Fibroblast of lung (primary cell): ENCODE data around the gene LHX4. TPM values are rescaled to one million over a fixed set of nuclear protein-coding genes. Genes with fewer than 3 reads are reported as not detected.

ENCODE experiments used
- DNase-seq, 2 donors: peaks; one replicate each; pipeline versions ENCODE4 v3.0.0 to v3.0.0-alpha.2; 2010; ENCODE audit warnings: low read depth in 2 of 2
- H2AFZ ChIP-seq: 2 replicates; pipeline ENCODE4 v1.5.1; 2012; ENCODE audit warnings: low read length, control low read depth, inconsistent platforms
- H3K27ac ChIP-seq: 2 replicates; pipeline ENCODE4 v1.5.1; 2011; ENCODE audit warnings: low read length, control low read depth; ENCODE audit not compliant: insufficient read depth
- H3K27me3 ChIP-seq: 2 replicates; pipeline ENCODE4 v1.5.1; 2011; ENCODE audit warnings: mild to moderate bottlenecking, low read length; ENCODE audit not compliant: control insufficient read depth, insufficient read depth
- H3K36me3 ChIP-seq: 2 replicates; pipeline ENCODE4 v1.5.1; 2011; ENCODE audit warnings: low read length; ENCODE audit not compliant: control insufficient read depth, insufficient read depth
- H3K4me1 ChIP-seq: 2 replicates; pipeline ENCODE4 v1.5.1; 2011; ENCODE audit warnings: low read length; ENCODE audit not compliant: control insufficient read depth, insufficient read depth; ENCODE audit errors: extremely low read depth
- H3K4me2 ChIP-seq: 2 replicates; pipeline ENCODE4 v1.5.1; 2011; ENCODE audit warnings: low read length, control low read depth; ENCODE audit not compliant: insufficient read depth; ENCODE audit errors: extremely low read depth
- H3K4me3 ChIP-seq, 4 experiments: fragments of 200-600 bp in 1 of 4; sonication (generic) in 1 of 4; replicated peaks in 1 of 4; 2 replicates each; pipeline ENCODE4 v1.5.1; 2011 to 2016; ENCODE audit warnings: low read length in 4 of 4, low read depth in 3 of 4, mild to moderate bottlenecking in 3 of 4, control low read depth in 2 of 4, inconsistent platforms in 1 of 4, mixed read lengths in 1 of 4; ENCODE audit not compliant: insufficient read depth in 1 of 4; ENCODE audit errors: control extremely low read depth in 1 of 4
- H3K79me2 ChIP-seq: 2 replicates; pipeline ENCODE4 v1.5.1; 2012; ENCODE audit warnings: mild to moderate bottlenecking, low read length, inconsistent platforms; ENCODE audit not compliant: control insufficient read depth, insufficient read depth
- H3K9ac ChIP-seq: 2 replicates; pipeline ENCODE4 v1.5.1; 2011; ENCODE audit warnings: mild to moderate bottlenecking, low read length, control low read depth; ENCODE audit not compliant: insufficient read depth
- H3K9me3 ChIP-seq: 2 replicates; pipeline ENCODE4 v1.5.1; 2012; ENCODE audit warnings: low read depth, low read length; ENCODE audit not compliant: control insufficient read depth, insufficient read depth
- H4K20me1 ChIP-seq: 2 replicates; pipeline ENCODE4 v1.5.1; 2011; ENCODE audit warnings: low read length; ENCODE audit not compliant: control insufficient read depth, insufficient read depth; ENCODE audit errors: extremely low read depth
- CTCF ChIP-seq, 2 donors: IDR thresholded peaks in 1 of 2; conservative IDR thresholded peaks in 1 of 2; 1 replicate in 1 of 2; 2 replicates in 1 of 2; pipeline ENCODE4 v1.5.1; 2011 to 2012; ENCODE audit warnings: low read length in 2 of 2, control low read depth in 1 of 2, inconsistent platforms in 1 of 2, low read depth in 1 of 2, mild to moderate bottlenecking in 1 of 2
- EZH2 ChIP-seq: IDR thresholded peaks from 2 replicates; pipeline ENCODE4 v1.5.1; 2012; ENCODE audit warnings: low read length, control low read depth, mild to moderate bottlenecking; ENCODE audit errors: missing control alignments
- polyA plus RNA-seq, 2 donors: library from polyadenylated mRNA; depleted of rRNA in 1 of 2; stranded (reverse) in 1 of 2; unstranded in 1 of 2; fragments of >200 nt; gene quantifications; 2 replicates each; pipeline ENCODE4 v1.2.1, GENCODE V29; 2011 to 2012; ENCODE audit warnings: missing spikeins in 1 of 2
- total RNA-seq: library from RNA; depleted of rRNA; stranded (reverse); fragments of >200 nt; gene quantifications from 2 replicates; pipeline ENCODE4 v1.2.1, GENCODE V29; 2014

Gene LHX4
- total and polyA plus RNA-seq, 2 donors (not counting 1 experiment from before 2014, with no cell fraction given), result 0.03 to 0.33 TPM

- no peak overlapping the region for H3K9ac ChIP-seq
- no peak overlapping the region for H3K4me2 ChIP-seq
- H3K36me3 ChIP-seq, result no peaks in the 10 kb centered on the region
- peaks cover 2% of the 10 kb centered on the region for H3K4me1 ChIP-seq
- TF ChIP-seq CTCF (conservative IDR thresholded peaks at IDR 0.05 in 1 of 2, IDR thresholded peaks at IDR 0.05 in 1 of 2; ENCODE audit: low read depth in 1 of 2, low read length in 2 of 2) (no peak), EZH2 (no peak)
- H3K4me3 ChIP-seq, result no peak overlapping the region
- no peak overlapping the region for H2AFZ ChIP-seq
- no peak overlapping the region for H3K27ac ChIP-seq
- no peaks in the 10 kb centered on the region for H3K27me3 ChIP-seq
- no peaks in the 10 kb centered on the region for H4K20me1 ChIP-seq
- DNase-seq, result no peak
- H3K9me3 ChIP-seq, result no peaks in the 10 kb centered on the region
- H3K79me2 ChIP-seq, result no peaks in the 10 kb centered on the region
Measured at GRCh38 chr1:180280617-180281016, 50.6 kb downstream of the LHX4 start.

DNA sequence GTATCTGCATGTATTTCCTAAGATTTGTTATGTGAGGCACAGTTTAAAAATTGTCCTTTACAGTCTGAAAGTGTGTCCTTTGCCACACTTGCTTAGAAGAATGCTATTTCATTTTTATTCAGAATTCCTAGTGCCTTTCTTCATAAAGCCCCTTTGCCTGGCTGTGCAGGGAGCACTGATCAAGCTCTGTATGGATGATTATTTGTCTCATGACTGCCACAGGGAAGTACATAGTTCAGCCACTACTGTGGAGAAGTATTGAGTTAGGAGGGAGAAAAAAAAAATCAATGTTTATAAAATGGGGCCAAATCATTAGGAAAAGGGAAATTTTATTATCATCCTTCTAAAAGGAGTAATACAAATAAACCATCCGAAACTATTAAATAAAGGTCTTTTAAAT lies 51.4 kb downstream of the LHX4 start:
- Histone ChIP-seq H3K4me2 (no peak overlapping the region), H3K27ac (no peak overlapping the region), H3K4me3 (no peak overlapping the region), H3K9ac (no peak overlapping the region), H3K9me3 (no peaks in the 10 kb centered on the region), H4K20me1 (no peaks in the 10 kb centered on the region), H3K4me1 (peaks cover 2% of the 10 kb centered on the region), H2AFZ (no peak overlapping the region), H3K79me2 (no peaks in the 10 kb centered on the region), H3K36me3 (no peaks in the 10 kb centered on the region), H3K27me3 (no peaks in the 10 kb centered on the region)
- no peak for DNase-seq
- no peak for TF ChIP-seq CTCF (conservative IDR thresholded peaks at IDR 0.05 in 1 of 2, IDR thresholded peaks at IDR 0.05 in 1 of 2; ENCODE audit: low read depth in 1 of 2, low read length in 2 of 2)
- no peak for TF ChIP-seq EZH2

DNA sequence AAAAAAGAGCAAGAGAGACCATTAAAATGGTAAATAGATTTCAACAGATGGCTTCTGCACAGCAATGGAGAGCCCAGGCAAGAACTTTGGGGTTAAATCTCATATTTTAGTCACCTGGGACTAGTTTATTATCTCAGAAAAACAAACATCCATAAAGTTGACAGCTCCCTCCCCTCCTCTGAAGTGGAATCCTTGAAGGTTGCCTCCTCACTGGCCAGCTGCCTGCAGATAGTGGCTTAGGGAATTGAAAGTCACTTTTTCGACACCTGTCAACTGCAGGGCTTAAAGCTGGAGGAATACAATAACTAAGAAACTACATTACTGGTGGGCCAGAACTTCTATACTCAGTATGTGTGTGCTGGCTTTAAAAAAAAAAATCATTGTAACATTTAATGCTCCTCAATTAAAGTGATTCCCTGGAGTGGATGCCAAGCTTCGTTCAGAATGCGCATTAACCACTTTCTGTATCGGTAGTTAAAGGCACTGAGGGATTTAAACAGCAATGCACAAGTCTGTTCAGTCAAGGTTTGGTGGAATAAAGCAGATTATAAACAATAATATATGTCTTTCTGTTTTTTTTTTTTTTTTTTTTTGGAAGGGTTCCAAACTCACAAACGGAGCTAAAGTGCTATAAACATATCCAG lies 52.5 kb downstream of the LHX4 start:
- Histone ChIP-seq H3K4me2 (no peak overlapping the region), H4K20me1 (no peaks in the 10 kb centered on the region), H2AFZ (no peak overlapping the region), H3K9me3 (no peaks in the 10 kb centered on the region), H3K27me3 (no peaks in the 10 kb centered on the region), H3K9ac (no peak overlapping the region), H3K4me3 (no peak overlapping the region), H3K4me1 (peaks cover 2% of the 10 kb centered on the region), H3K27ac (no peak overlapping the region), H3K79me2 (no peaks in the 10 kb centered on the region), H3K36me3 (no peaks in the 10 kb centered on the region)
- no peak for DNase-seq
- TF ChIP-seq CTCF (conservative IDR thresholded peaks at IDR 0.05 in 1 of 2, IDR thresholded peaks at IDR 0.05 in 1 of 2; ENCODE audit: low read depth in 1 of 2, low read length in 2 of 2) (no peak), EZH2 (no peak)
